ENCODE results near the gene ATP1A1. TPM values are rescaled to one million over a fixed set of nuclear protein-coding genes. Genes with fewer than 3 reads are reported as not detected.

Gene ATP1A1
- total RNA-seq, 2 experiments from 2014 or later, result 74.4 to 186 TPM

DNA sequence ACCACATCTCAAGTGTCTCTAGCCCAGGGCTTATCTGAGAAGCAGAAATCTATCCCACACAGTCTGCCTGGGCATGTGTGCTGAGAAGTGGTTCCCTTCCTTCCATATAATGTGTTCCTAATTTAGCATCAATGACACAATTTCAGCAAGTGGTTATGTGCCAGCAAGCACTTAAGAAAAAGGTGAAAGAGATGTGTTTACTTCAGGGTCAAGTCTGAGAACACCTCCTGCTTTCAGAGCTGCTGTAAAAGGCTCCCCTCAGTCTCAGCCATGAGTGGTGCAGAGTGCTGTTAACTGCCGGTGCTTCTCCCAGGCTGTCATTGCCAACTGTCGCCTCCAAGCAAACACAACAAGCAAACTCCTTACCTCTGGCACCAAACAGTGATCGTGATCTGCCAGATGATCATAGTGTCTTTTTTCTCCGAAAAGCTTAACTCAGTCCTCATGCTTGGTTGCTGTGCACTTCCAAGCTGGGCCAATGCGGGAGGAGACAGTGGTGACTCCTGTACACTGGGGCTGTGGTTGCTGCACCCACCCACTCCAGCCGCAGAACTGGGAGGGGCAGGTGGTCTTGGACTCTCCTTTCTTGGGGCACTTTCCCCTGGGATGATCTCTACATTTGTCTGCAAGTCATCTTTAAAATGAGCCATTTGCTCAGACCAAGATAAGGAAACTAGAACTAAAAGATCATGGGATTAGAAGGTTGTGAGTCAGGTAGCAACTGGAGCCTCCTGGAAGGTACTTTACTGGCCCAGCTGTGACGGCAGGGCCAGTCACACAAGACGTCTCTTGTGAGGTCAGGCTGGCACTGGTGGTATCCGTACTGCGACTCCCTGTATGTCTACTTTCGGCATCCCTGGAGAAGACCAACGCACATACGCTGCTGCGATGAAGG lies 32.4 kb downstream of the ATP1A1 start:
- no peak for TF ChIP-seq CTCF (conservative IDR thresholded peaks at IDR 0.05; ENCODE audit: low read length)
- TF ChIP-seq EZH2phosphoT487 (IDR thresholded peaks at IDR 0.05; ENCODE audit: borderline replicate concordance, low read depth, low read length), result no peak
- Histone ChIP-seq H3K27ac (ENCODE audit: low read depth, low read length, poor library complexity, severe bottlenecking) (no peak overlapping the region), H3K4me1 (ENCODE audit: insufficient read depth, low read length, poor library complexity, severe bottlenecking) (no peaks in the 10 kb centered on the region), H3K4me3 (ENCODE audit: low read depth, low read length, poor library complexity, severe bottlenecking) (no peak overlapping the region), H3K9me3 (ENCODE audit: low read length) (no peaks in the 10 kb centered on the region), H2AFZ (ENCODE audit: low read length) (no peak overlapping the region), H3K36me3 (ENCODE audit: insufficient read depth, low read length) (peaks cover 88% of the 10 kb centered on the region), H3K79me2 (ENCODE audit: insufficient read depth, low read depth, low read length) (no peaks in the 10 kb centered on the region), H3K4me2 (ENCODE audit: low read length) (no peak overlapping the region), H4K20me1 (ENCODE audit: insufficient read depth, low read length) (no peaks in the 10 kb centered on the region), H3K9me2 (ENCODE audit: insufficient read depth, low read length) (no peaks in the 10 kb centered on the region)
- POLR2A ChIA-PET, result interaction anchor here (1.1 to 1.7 kb wide), 3 partner anchors 11 to 71 kb away, joined by 3 to 5 read pairs (median 4); no protein-coding TSS in a partner anchor
- CTCF ChIA-PET (ENCODE audit: unreplicated experiment), result no interaction called here
- intact Hi-C loops (cut with micrococcal nuclease; ENCODE audit: unreplicated experiment), result no loop called here
- no TSS peak for BruUV-seq (replicated peaks)
- DNase-seq (ENCODE audit: low spot score), result no peak

DNA sequence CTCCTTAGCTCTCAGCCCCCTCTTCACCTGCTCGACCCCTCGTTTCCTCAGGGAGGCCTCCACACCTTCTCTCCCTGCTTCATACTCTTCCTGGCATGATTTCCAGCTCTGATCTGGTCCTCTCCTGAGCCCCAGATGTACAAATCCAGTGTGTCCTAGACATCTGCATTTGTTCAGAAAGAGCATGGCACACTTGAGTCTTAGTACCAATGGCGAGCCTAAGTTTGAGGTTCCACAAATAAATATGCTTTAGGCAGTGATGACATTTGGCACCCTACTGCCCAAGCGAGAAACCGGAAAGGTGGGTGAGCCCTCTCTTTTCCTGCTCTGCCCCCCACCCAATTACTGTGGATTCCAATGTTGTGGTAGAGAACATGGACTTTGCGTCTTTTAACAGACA lies 34.0 kb downstream of the ATP1A1 start:
- H3K9me2 ChIP-seq (ENCODE audit: insufficient read depth, low read length), result no peaks in the 10 kb centered on the region
- ChIA-PET POLR2A (interaction anchor here (1.1 to 1.4 kb wide), 2 partner anchors 12 to 31 kb away, joined by 3 read pairs; no protein-coding TSS in a partner anchor), CTCF (ENCODE audit: unreplicated experiment) (no interaction called here)
- H3K36me3 ChIP-seq (ENCODE audit: insufficient read depth, low read length), result peaks cover 72% of the 10 kb centered on the region
- H3K79me2 ChIP-seq (ENCODE audit: insufficient read depth, low read depth, low read length), result no peaks in the 10 kb centered on the region
- DNase-seq (ENCODE audit: low spot score), result no peak
- no peak overlapping the region for H2AFZ ChIP-seq (ENCODE audit: low read length)
- no peaks in the 10 kb centered on the region for H3K9me3 ChIP-seq (ENCODE audit: low read length)
- BruUV-seq (replicated peaks), result no TSS peak
- no peak for TF ChIP-seq CTCF (conservative IDR thresholded peaks at IDR 0.05; ENCODE audit: low read length)
- TF ChIP-seq EZH2phosphoT487 (IDR thresholded peaks at IDR 0.05; ENCODE audit: borderline replicate concordance, low read depth, low read length), result no peak
- no peak overlapping the region for H3K4me3 ChIP-seq (ENCODE audit: low read depth, low read length, poor library complexity, severe bottlenecking)
- H3K4me2 ChIP-seq (ENCODE audit: low read length), result no peak overlapping the region
- no peaks in the 10 kb centered on the region for H4K20me1 ChIP-seq (ENCODE audit: insufficient read depth, low read length)
- no peak overlapping the region for H3K27ac ChIP-seq (ENCODE audit: low read depth, low read length, poor library complexity, severe bottlenecking)
- intact Hi-C loops (cut with micrococcal nuclease; ENCODE audit: unreplicated experiment), result no loop called here
- H3K4me1 ChIP-seq (ENCODE audit: insufficient read depth, low read length, poor library complexity, severe bottlenecking), result no peaks in the 10 kb centered on the region

DNA sequence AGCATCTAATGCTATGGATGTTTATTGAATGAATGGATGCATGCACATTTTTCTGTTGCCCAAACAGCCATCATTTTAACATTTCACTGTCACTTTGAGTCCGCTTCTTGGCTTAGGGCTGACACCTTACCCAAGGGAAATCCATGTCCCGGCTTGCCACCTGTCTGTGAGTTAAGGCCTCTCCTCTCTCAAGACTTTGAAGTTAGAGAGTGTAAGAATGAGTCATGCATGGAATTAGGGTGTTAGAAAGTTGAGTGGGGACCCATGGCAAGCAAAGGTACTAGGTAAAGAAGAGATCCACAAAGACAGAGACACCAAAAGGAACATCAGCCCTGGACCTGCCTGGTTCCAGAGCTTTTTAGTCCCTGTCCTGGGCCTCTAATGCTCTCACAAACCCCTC lies 35.1 kb downstream of the ATP1A1 start:
- Histone ChIP-seq H4K20me1 (ENCODE audit: insufficient read depth, low read length) (no peaks in the 10 kb centered on the region), H3K79me2 (ENCODE audit: insufficient read depth, low read depth, low read length) (no peaks in the 10 kb centered on the region), H3K9me2 (ENCODE audit: insufficient read depth, low read length) (no peaks in the 10 kb centered on the region), H3K4me2 (ENCODE audit: low read length) (no peak overlapping the region), H2AFZ (ENCODE audit: low read length) (no peak overlapping the region), H3K9me3 (ENCODE audit: low read length) (no peaks in the 10 kb centered on the region), H3K36me3 (ENCODE audit: insufficient read depth, low read length) (peaks cover 60% of the 10 kb centered on the region), H3K27ac (ENCODE audit: low read depth, low read length, poor library complexity, severe bottlenecking) (no peak overlapping the region), H3K4me3 (ENCODE audit: low read depth, low read length, poor library complexity, severe bottlenecking) (no peak overlapping the region), H3K4me1 (ENCODE audit: insufficient read depth, low read length, poor library complexity, severe bottlenecking) (no peaks in the 10 kb centered on the region)
- TF ChIP-seq CTCF (conservative IDR thresholded peaks at IDR 0.05; ENCODE audit: low read length) (no peak), EZH2phosphoT487 (IDR thresholded peaks at IDR 0.05; ENCODE audit: borderline replicate concordance, low read depth, low read length) (no peak)
- POLR2A ChIA-PET, result no interaction called here
- no peak for DNase-seq (ENCODE audit: low spot score)
- CTCF ChIA-PET (ENCODE audit: unreplicated experiment), result no interaction called here
- intact Hi-C loops (cut with micrococcal nuclease; ENCODE audit: unreplicated experiment), result no loop called here
- no TSS peak for BruUV-seq (replicated peaks)

All from OCI-LY7 (cell line).